NCI-H2196 treated with DMSO at 0.1 percent for 48 hours (cell line): ENCODE measurements around the gene F10.
"Not testable (repeated sequence)": the region's sequence is repeated elsewhere in the genome, so short reads cannot be mapped to it uniquely, and the experiment has no call there.

Experiments
- DNase-seq: peaks from one replicate; lab custom pipeline; 2025; ENCODE audit not compliant: unreplicated experiment; lab: John Stamatoyannopoulos, UW

The F10 gene

DNA sequence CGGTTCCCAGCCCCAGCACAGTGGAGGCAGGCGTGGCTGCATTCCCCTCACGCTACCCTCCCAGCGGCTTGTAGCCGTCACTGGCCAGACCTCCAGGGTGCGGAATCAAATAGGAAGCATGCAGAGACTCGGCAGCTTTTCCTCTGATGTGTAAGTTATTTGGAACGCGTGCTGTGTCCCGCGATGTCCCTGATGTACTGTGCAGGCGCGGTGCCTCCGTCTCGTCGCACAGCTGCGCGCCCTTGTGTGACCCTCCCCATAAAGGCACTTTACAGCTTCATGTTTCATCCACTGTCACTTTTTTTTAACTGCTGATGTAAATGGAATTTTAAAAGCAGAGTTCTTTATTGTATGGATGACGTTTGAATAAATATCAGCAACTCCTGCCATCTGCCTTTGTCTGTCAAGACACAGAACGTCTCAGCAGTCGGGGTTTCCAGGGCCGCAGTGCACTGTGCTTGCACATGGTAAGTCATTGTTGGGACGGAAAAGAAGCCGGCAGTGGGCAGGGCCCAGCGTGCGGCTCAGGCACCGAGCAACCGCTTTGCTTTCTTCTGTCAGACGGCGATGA lies 24.4 kb upstream of the F10 start:
- DNase-seq, result no peak

DNA sequence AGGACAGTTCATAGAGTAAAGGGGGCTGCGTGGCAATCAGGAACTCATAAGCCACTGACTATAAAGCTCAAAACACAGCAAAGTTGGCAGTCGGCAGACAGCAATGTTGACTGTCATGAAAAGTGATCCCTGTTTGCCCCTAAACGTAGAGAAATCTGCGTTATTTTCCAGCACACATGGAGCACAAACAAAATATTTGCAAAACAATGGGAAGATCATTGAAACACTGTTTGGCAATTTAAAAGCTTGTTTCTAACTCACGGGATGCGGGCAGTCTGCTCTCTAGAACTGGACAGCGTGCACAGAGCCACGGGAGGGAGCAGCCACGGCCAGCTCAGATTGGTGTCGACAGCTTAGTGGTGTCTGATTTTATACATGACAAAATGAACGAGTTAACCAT lies 23.5 kb upstream of the F10 start:
- no peak for DNase-seq

DNA sequence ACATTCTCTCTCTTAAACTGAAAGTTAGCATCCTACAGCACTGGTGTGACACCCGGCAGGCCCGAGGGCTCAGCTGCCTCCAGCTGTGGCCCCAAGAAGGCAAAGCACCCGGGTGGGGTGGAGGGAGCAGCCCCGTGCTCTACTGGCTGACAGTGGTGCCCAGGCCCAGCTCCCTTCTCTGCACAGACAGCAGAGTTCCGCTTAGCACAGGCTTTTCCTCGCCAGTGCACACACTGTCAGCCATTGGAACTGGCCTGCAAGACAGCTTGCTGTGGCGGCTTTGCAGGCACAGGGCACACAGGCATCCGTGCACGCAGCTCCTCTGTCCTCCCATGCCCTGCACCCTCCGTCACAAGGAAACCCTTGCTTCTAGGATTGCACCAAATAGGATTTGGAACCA lies 20.3 kb upstream of the F10 start:
- not testable (repeated sequence) for DNase-seq

DNA sequence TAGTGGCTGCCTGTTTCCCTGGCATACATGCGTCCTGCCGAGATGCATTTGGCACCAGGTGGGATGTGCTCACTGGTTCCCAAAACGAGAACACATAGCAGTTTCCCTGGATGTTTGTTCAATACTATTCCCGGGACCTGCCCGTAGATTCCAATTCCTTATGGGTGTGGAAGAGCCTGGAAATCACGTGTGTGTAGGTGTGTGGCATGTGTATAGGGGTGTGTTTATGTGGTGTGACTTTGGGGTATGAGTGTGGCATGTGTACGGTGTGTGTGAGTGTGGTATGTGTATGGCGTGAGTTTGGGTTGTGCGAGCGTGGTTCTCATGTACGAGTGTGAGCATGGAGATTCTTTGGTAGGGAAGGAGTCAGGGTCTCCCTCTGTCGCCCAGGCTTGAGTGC lies 19.9 kb upstream of the F10 start:
- DNase-seq, result no peak

DNA sequence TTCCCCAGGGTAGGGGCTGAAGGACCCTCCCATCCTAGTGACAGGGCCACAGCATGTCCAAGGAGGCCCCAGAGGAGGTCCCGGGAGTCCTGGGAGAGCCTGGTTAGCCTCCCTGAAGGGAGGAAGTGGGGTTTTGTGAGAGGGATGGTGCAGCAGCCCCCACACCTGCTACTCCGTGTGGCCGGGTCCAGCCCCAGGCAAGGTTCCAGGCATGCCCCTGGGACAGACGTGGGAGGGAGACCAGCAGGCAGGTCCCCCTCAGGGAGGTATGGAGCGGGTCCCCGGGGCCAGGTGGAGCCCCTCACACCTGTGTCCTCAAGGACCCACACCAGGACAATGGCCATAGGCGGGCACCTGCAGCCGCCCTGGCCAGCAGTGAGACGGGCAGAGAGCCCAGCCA lies 19.0 kb upstream of the F10 start:
- DNase-seq, result no peak

DNA sequence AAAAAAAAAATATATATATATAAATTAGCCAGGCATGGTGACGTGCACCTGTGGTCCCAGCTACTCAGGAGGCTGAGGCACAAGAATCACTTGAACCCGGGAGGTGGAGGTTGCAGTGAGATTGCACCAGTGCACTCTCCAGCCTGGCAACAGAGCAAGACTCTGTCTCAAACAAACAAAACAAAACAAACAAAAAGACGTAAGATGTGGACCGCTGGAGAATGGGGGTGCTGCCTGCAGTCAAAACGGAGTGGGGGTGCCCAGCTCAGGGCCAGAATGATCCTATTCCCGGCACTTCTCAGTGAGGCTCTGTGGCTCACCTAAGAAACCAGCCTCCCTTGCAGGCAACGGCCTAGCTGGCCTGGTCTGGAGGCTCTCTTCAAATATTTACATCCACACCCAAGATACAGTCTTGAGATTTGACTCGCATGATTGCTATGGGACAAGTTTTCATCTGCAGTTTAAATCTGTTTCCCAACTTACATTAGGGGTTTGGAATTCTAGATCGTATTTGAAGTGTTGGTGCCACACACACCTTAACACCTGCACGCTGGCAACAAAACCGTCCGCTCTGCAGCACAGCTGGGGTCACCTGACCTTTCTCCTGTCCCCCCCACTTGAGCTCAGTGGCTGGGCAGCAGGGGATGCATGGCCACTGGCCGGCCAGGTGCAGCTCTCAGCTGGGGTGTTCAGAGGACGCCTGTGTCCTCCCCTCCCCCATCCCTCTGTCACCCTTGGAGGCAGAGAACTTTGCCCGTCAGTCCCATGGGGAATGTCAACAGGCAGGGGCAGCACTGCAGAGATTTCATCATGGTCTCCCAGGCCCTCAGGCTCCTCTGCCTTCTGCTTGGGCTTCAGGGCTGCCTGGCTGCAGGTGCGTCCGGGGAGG lies 17.3 kb upstream of the F10 start, which contains the start of gene F7:
TSS of gene F7 (plus strand) at position 760 of the 889 bp plus-strand sequence. CDS start at position 811, 51 bp downstream.
- DNase-seq, result no peak

DNA sequence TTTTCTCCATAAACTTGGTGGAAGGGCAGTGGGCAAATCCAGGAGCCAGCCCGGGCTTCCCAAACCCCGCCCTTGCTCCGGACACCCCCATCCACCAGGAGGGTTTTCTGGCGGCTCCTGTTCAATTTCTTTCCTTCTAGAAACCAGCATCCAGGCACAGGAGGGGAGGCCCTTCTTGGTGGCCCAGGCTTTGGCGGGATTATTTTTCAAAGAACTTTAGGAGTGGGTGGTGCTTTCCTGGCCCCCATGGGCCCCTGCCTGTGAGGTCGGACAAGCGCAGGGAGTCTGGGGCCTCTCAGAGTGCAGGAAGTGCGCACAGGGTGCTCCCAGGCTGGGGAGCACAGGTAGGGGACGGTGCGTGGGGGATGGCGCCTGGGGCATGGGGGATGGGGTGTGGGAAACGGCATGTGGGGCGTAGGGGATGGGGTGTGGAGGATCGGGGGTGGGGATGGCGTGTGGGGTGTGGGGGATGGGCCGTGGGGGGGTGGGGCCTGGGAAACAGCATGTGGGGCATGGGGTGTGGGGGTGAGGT lies 16.6 kb upstream of the F10 start:
- DNase-seq, result no peak

DNA sequence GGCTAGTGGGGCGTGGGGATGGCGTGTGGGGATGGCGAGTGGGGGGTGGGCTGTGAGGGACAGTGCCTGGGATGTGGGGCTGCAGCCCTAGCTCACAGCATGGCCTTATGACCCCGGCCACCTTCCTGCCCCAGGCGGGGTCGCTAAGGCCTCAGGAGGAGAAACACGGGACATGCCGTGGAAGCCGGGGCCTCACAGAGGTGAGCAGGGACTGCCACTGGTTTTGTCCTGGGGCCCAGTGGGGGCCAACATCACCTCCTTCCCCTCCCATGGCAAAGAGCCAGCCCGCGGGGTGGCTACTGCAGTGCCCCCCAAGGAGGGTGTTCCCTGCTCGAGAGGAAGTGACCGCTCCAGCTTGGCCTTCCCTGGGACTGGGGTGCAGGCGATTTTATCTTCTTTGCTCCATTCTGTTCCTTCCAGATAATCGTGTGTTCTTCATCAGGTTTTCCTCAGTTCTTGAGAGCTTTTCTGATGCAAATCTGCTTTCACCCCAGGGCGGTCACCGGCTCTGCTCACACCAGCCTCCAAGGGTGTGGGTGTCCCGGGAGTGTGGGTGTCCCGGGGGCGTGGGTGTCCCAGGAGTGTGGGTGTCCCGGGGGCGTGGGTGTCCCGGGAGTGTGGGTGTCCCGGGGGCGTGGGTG lies 15.8 kb upstream of the F10 start:
- no peak for DNase-seq

DNA sequence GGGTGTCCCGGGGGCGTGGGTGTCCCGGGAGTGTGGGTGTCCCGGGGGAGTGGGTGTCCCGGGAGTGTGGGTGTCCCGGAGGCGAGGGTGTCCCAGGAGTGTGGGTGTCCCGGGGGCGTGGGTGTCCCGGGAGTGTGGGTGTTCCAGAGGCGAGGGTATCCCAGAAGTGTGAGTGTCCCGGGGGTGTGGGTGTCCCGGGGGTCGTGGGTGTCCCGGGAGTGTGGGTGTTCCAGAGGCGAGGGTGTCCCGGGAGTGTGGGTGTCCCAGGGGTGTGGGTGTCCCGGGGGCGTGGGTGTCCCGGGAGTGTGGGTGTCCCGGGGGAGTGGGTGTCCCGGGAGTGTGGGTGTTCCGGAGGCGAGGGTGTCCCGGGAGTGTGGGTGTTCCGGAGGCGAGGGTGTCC lies 14.1 kb upstream of the F10 start:
- DNase-seq, result not testable (repeated sequence)

DNA sequence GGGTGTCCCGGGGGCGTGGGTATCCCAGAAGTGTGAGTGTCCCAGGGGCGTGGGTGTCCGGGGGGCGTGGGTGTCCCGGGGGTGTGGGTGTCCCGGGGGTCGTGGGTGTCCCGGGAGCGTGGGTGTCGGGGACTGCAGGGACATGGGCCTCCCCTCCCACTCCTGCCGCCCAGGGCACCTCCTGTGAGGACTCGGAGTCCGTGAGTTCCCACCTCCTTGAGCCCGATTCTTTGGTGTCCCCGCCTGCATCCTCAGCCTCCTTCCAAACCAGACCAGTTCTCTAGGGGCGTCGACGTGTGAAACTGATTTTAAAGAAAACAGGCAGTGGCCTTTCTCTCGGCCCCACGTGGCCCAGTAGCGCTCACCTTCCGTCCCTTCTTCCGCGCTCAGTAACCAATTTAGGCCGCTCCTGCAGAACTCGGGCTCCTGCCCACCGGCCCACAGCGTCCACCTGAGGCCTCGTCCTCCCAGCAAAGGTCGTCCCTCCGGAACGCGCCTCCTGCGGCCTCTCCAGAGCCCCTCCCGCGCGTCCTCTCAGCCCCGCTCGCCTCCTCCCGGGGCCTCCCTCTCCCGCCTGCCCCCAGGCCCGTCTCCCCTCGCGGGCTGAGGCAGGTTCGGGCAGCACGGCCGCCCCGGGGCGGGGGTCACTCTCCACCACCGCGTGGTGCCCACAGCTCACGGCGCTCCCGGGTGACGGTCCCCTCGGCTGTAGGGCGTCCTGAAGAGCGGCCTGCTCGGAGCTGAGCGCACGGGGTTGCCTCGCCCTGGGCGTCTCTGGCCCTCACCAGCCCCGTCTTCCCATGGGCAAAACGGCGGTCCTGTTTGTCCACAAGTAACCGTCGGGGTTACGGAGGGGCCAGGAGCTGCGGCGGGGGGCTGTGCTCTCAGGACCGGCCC lies 13.2 kb upstream of the F10 start:
- no peak for DNase-seq

DNA sequence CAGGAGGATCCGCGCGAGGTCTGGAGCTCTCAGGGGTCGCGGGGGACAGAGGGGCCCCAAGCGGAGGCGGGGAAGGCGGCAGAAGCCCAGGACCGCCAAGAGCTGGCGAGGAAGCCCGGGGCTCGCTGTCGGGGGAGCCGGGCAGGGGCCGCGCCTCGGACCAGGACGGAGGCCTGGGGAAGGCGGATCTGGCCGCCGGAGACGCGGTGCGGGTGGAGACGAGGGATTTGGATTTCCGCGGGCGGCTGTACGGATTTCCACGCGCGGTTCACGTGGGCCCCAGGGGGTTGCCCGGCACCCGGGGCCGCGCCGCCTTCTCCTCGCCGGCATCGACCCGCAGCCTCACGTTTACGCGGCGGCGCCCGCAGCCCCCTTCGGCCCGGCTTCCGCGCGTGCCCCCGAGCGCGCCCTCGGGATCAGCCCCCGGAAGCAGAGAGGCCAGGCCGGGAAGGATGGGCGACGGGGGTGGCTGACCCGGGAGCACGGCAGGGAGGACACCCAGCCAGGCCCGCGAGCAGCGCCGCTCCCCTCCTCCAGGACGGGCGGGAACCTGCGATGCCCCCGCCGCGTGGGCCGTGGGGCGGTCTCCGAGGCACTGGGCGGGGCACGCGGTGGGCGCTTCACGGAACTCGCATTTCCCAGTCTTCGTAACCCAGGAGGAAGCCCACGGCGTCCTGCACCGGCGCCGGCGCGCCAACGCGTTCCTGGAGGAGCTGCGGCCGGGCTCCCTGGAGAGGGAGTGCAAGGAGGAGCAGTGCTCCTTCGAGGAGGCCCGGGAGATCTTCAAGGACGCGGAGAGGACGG lies 12.3 kb upstream of the F10 start:
- DNase-seq, result no peak

DNA sequence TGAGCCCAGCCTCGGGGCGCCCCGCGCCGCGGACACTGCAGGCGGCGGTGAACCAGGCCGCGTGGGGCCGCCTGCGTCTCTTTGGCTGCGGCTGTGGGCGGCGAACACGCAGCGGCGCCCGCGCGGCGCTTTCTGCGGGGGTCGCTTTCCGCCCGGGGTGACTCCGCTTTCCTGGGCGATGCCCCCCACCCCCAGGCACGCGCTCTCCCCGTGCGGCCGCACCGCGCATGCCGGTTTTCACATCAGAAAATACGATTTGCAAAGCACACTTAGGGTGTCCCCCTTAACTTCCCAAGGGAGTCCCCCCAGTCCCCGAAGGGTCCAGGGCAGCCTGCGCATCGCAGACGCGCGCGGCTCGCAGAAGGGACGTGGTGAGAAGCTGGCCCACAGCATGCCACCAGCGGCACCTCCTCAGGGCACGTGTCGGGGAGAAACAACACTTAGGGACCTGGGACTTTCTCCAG lies 11.7 kb upstream of the F10 start:
- DNase-seq, result no peak

DNA sequence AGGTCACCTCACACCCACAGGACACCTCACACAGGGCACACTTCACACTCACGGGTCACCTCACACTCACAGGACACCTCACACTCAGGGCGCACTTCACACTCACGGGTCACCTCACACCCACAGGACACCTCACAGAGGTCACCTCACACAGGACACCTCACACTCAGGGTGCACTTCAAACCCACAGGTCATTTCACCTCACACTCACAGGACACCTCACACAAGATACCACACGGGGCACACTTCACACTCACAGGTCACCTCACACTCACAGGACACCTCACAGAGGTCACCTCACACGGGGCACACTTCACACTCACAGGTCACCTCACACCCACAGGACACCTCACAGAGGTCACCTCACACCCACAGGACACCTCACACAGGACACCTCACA lies 10.8 kb upstream of the F10 start:
- DNase-seq, result not testable (repeated sequence)

DNA sequence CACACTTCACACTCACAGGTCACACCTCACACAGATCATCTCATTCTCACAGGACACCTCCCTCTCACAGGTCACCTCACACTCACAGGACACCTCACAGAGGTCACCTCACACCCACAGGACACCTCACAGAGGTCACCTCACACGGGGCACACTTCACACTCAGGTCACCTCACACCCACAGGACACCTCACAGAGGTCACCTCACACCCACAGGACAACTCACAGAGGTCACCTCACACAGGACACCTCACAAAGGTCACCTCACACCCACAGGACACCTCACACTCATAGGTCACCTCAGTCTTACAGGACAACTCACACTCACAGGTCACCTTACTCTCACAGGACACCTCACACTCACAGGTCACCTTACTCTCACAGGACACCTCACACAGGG lies 10.1 kb upstream of the F10 start:
- not testable (repeated sequence) for DNase-seq

DNA sequence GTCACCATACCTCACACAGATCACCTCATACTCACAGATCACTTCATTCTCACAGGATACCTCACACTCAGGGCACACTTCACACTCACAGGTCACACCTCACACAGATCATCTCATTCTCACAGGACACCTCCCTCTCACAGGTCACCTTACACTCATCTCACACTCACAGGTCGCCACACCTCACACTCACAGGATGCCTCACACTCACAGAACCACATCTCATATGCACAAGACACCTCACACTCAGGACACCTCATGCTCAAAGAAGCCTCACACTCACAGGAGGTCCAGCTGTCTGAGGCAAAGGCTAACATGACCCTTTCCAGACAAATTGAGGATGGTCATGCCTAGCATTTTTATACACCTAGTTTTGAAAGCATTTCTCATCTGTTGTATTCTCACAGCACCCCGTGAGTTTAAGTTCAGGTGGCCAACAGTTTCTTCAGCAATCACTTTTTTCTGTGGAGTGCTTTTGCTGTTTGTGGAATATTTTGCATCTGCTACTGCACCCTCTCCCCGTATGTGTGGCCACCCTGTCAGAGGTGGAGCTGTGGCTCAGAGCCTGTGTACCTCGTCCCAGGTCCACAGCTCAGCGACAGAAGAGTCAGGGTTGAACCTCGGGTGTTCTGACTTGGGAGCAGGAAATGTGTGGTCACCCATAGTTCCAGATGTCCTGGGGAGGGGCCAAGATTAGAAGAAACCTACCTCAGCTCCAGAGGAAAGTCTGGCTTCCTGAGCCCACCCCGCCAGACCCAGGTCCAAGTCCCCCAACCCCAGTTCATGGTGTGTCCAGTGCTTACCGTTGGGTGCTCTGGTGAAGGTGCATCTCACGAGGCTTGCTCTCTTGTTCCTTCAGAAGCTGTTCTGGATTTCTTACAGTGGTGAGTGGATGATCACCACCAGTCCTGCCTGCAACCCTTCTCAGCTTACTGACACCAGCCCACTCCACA lies 9.4 kb upstream of the F10 start:
- DNase-seq, result no peak

DNA sequence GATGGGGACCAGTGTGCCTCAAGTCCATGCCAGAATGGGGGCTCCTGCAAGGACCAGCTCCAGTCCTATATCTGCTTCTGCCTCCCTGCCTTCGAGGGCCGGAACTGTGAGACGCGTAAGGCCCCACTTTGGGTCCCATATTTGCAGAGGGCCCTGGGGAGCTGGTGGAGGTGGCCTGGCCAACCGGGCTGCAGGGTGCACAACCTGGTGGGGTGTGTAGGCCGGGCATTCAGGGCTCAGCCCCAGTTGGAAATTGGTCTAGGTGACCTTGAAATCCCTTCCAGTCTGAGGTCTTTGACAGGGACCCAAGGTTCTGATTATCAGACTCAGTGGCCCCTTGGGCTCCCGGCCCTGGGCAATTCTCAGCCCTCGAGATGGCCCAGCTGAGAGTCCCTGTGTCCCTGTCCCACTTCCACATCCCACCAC lies 8.7 kb upstream of the F10 start:
- DNase-seq, result no peak

DNA sequence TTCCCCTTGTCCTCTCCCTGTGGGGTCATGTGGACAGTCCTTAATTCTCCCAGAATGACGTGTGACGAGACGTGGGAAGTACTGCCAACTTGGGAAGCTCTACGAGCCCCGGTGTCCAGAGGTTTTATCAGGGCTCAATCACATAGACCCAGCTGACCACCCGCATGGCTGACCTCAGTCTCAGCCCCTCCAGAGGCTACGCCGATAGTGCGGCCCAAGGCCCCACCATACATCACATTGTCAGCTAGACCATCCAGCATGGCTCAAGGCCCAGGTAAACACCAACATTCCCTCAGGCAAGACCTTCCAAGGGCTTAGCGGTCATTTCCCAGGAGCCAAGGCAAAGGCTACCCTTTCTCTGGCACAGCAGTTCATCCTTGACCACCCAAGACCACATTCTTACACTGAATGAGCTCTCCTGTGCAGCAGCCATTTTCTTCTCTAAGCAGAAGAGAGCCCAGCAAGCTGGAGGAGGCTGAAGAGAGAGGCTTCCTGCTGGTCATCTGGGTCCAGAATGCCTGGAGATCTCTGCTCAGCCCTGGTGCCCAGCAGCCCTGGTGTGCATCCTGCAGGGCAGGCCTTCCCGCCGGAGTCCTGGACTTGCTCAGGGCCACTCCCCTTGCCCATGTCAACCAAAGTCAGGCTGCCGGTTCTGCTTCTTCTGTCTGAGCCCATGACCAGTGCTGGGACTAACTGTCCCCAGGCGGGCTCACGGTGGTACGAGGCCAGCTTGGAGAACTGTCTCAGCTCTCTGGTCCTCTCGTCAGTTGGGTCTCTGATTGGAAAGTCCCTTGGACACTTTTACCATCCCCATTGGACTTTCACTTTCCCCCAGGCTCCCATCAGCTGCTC lies 7.9 kb upstream of the F10 start:
- DNase-seq, result no peak
